ENCODE measurements around the gene RAB7A. TPM values are rescaled to one million over a fixed set of nuclear protein-coding genes. Genes with fewer than 3 reads are reported as not detected.

Gene RAB7A
- total and polyA plus RNA-seq, 2 experiments from 2014 or later = 89.8 to 156 TPM

- no peaks in the 10 kb centered on the region for H3K9me2 ChIP-seq (ENCODE audit: insufficient read depth)
- peaks cover 9% of the 10 kb centered on the region; the same call in 1 of the 2 replicates for H3K4me1 ChIP-seq (ENCODE audit: insufficient read depth)
- no peak overlapping the region for H3K4me3 Mint-ChIP-seq
- peaks cover 27% of the 10 kb centered on the region for H3K4me1 Mint-ChIP-seq
- H3K27ac ChIP-seq (ENCODE audit: low read depth) = no peak overlapping the region
- no peak for TF ChIP-seq NANOG (IDR thresholded peaks at IDR 0.05; ENCODE audit: borderline replicate concordance)
- TF ChIP-seq EZH2phosphoT487 (IDR thresholded peaks at IDR 0.05; ENCODE audit: unreplicated experiment) = no peak
- TF ChIP-seq CTCF (conservative IDR thresholded peaks at IDR 0.05; ENCODE audit: low read depth in 2 of 2) = no peak
- TF ChIP-seq ETS1 (IDR thresholded peaks at IDR 0.05) = no peak
- no peak for TF ChIP-seq JUNB (IDR thresholded peaks at IDR 0.05; ENCODE audit: unreplicated experiment)
- TF ChIP-seq, protein P1, sequence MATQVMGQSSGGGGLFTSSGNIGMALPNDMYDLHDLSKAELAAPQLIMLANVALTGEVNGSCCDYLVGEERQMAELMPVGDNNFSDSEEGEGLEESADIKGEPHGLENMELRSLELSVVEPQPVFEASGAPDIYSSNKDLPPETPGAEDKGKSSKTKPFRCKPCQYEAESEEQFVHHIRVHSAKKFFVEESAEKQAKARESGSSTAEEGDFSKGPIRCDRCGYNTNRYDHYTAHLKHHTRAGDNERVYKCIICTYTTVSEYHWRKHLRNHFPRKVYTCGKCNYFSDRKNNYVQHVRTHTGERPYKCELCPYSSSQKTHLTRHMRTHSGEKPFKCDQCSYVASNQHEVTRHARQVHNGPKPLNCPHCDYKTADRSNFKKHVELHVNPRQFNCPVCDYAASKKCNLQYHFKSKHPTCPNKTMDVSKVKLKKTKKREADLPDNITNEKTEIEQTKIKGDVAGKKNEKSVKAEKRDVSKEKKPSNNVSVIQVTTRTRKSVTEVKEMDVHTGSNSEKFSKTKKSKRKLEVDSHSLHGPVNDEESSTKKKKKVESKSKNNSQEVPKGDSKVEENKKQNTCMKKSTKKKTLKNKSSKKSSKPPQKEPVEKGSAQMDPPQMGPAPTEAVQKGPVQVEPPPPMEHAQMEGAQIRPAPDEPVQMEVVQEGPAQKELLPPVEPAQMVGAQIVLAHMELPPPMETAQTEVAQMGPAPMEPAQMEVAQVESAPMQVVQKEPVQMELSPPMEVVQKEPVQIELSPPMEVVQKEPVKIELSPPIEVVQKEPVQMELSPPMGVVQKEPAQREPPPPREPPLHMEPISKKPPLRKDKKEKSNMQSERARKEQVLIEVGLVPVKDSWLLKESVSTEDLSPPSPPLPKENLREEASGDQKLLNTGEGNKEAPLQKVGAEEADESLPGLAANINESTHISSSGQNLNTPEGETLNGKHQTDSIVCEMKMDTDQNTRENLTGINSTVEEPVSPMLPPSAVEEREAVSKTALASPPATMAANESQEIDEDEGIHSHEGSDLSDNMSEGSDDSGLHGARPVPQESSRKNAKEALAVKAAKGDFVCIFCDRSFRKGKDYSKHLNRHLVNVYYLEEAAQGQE (IDR thresholded peaks at IDR 0.05; ENCODE audit: unreplicated experiment) = no peak
- TF ChIP-seq ZNF331 (CRISPR knock-in tag; IDR thresholded peaks at IDR 0.05; ENCODE audit: low read depth) = no peak
- TF ChIP-seq CREB1 (CRISPR knock-in tag; IDR thresholded peaks at IDR 0.05; ENCODE audit: low read depth) = no peak
- TF ChIP-seq POLR2AphosphoS5 (IDR thresholded peaks at IDR 0.05; ENCODE audit: low read depth) = no peak
- TF ChIP-seq ZNF462 (CRISPR knock-in tag; IDR thresholded peaks at IDR 0.05) = no peak
- no peak for TF ChIP-seq EZH2 (IDR thresholded peaks at IDR 0.05; ENCODE audit: low read depth, unreplicated experiment)
- no peak for TF ChIP-seq ZNF114 (CRISPR knock-in tag; IDR thresholded peaks at IDR 0.05)
- TF ChIP-seq STAT1 (IDR thresholded peaks at IDR 0.05; ENCODE audit: unreplicated experiment) = no peak
- no peaks in the 10 kb centered on the region for H3K27me3 ChIP-seq (ENCODE audit: insufficient read depth)
- peaks cover 28% of the 10 kb centered on the region for H3K36me3 Mint-ChIP-seq (ENCODE audit: low read depth)
- H3K27me3 Mint-ChIP-seq (ENCODE audit: insufficient read depth, low read depth, poor library complexity) = no peaks in the 10 kb centered on the region
- peaks cover 100% of the 10 kb centered on the region for H3K79me2 ChIP-seq (replicated peaks; ENCODE audit: insufficient read depth)
- no peak; the same call in 2 of the 3 replicates for ATAC-seq
- no peak overlapping the region for H2AFZ ChIP-seq
- H3K36me3 ChIP-seq (ENCODE audit: insufficient read depth) = peaks cover 4% of the 10 kb centered on the region; the same call in 1 of the 2 replicates
- no peak overlapping the region for H3K4me2 ChIP-seq
- no peak for DNase-seq (ENCODE audit: low spot score)
- H3K27ac Mint-ChIP-seq = no peak overlapping the region
- H3K4me3 ChIP-seq = no peak overlapping the region
- H4K20me1 ChIP-seq (replicated peaks; ENCODE audit: insufficient read depth) = peaks cover 79% of the 10 kb centered on the region
- 0 out of 2 replicates have a peak, but pooled peaks cover 3% of the 10 kb centered on the region for H3F3A ChIP-seq (replicated peaks; ENCODE audit: low read depth)
- H3K9me3 Mint-ChIP-seq = no peaks in the 10 kb centered on the region
Observed at GRCh38 chr3:128735884-128736283, 9.9 kb downstream of the RAB7A start.
